Central memory CD4-positive, alpha-beta T cell (primary cell): Measurements from ENCODE around the gene PHF21B.
"Not testable (repeated sequence)": the region's sequence is repeated elsewhere in the genome, so short reads cannot be mapped to it uniquely, and the experiment has no call there.

Experiments used
- DNase-seq: peaks from one replicate; pipeline ENCODE4 v3.0.0; 2022

PHF21B gene

GRCh38 chr22:44986926-44987325 is 22.9 kb downstream of the PHF21B start:
- DNase-seq, result no peak

- DNase-seq, result no peak
These were observed 23.8 kb downstream of the PHF21B start for GRCh38 chr22:44985906-44986527.

- DNase-seq, result no peak
These were observed 25.8 kb downstream of the PHF21B start for GRCh38 chr22:44983878-44984482.

- no peak for DNase-seq
These were observed 27.4 kb downstream of the PHF21B start for GRCh38 chr22:44982445-44982844.

- DNase-seq, result no peak
These were observed 27.9 kb downstream of the PHF21B start for GRCh38 chr22:44981857-44982256.

- DNase-seq, result no peak
These were observed 30.7 kb downstream of the PHF21B start for GRCh38 chr22:44979154-44979553.

- peak; percentile 17 for DNase-seq
These were observed 34.2 kb downstream of the PHF21B start for GRCh38 chr22:44975427-44976262.

GRCh38 chr22:44974454-44974853 is 35.4 kb downstream of the PHF21B start:
- no peak for DNase-seq

- no peak for DNase-seq
These were observed 36.0 kb downstream of the PHF21B start for GRCh38 chr22:44973829-44974228.

- no peak for DNase-seq
These were observed 37.3 kb downstream of the PHF21B start for GRCh38 chr22:44972363-44973083.

GRCh38 chr22:44971651-44972362 is 38.0 kb downstream of the PHF21B start:
- DNase-seq, result no peak

GRCh38 chr22:44970291-44970690 is 39.5 kb downstream of the PHF21B start:
- DNase-seq, result no peak

- DNase-seq, result no peak
These were observed 40.0 kb downstream of the PHF21B start for GRCh38 chr22:44969817-44970216.

- no peak for DNase-seq
These were observed 41.1 kb downstream of the PHF21B start for GRCh38 chr22:44968736-44969135.

GRCh38 chr22:44965171-44965570 is 44.6 kb downstream of the PHF21B start:
- DNase-seq, result no peak

- no peak for DNase-seq
These were observed 45.1 kb downstream of the PHF21B start for GRCh38 chr22:44964722-44965078.

GRCh38 chr22:44963832-44964721 is 45.7 kb downstream of the PHF21B start:
- no peak for DNase-seq

- DNase-seq, result no peak
These were observed 46.9 kb downstream of the PHF21B start for GRCh38 chr22:44962741-44963454.

GRCh38 chr22:44961682-44962081 is 48.1 kb downstream of the PHF21B start:
- DNase-seq, result not testable (repeated sequence)

GRCh38 chr22:44956840-44957767 is 52.7 kb downstream of the PHF21B start:
- no peak for DNase-seq
